HG02981 (cell line): ENCODE measurements around the gene SH2D3C.
"Not testable (repeated sequence)": the region's sequence is repeated elsewhere in the genome, so short reads cannot be mapped to it uniquely, and the experiment has no call there.

Experiments
- ATAC-seq: cut with Tn5 transposase; IDR thresholded peaks from one replicate; pipeline ENCODE4 v1.9.1; 2021; ENCODE audit warnings: mild to moderate bottlenecking, moderate library complexity; ENCODE audit not compliant: unreplicated experiment

The SH2D3C gene

GRCh38 chr9:127769101-127769500 is 9.4 kb downstream of the SH2D3C start:
- ATAC-seq, result no peak

- no peak for ATAC-seq
Observed at GRCh38 chr9:127768698-127769097, 9.8 kb downstream of the SH2D3C start.

- ATAC-seq, result no peak
Observed at GRCh38 chr9:127767909-127768331, 10.5 kb downstream of the SH2D3C start.

GRCh38 chr9:127767410-127767809 is 11.1 kb downstream of the SH2D3C start:
- no peak for ATAC-seq

GRCh38 chr9:127765418-127765817 is 13.0 kb downstream of the SH2D3C start:
- ATAC-seq, result no peak

GRCh38 chr9:127763918-127764384 is 14.5 kb downstream of the SH2D3C start:
- no peak for ATAC-seq

- ATAC-seq, result no peak
Observed at GRCh38 chr9:127762111-127762676, 16.3 kb downstream of the SH2D3C start.

- ATAC-seq, result no peak
Observed at GRCh38 chr9:127761491-127761956, 16.9 kb downstream of the SH2D3C start.

GRCh38 chr9:127761061-127761460 is 17.4 kb downstream of the SH2D3C start:
- ATAC-seq, result no peak

GRCh38 chr9:127758843-127759242 is 19.6 kb downstream of the SH2D3C start:
- no peak for ATAC-seq

GRCh38 chr9:127756776-127757175 is 21.7 kb downstream of the SH2D3C start:
- not testable (repeated sequence) for ATAC-seq

GRCh38 chr9:127756233-127756632 is 22.2 kb downstream of the SH2D3C start:
- no peak for ATAC-seq

GRCh38 chr9:127755061-127756060 is 23.1 kb downstream of the SH2D3C start:
- no peak for ATAC-seq

GRCh38 chr9:127754099-127755060 is 24.1 kb downstream of the SH2D3C start:
- no peak for ATAC-seq

- ATAC-seq, result no peak
Observed at GRCh38 chr9:127753622-127754021, 24.8 kb downstream of the SH2D3C start.

GRCh38 chr9:127753148-127753547 is 25.3 kb downstream of the SH2D3C start:
- ATAC-seq, result no peak

GRCh38 chr9:127751269-127752054 is 27.0 kb downstream of the SH2D3C start:
- ATAC-seq, result no peak

GRCh38 chr9:127749090-127749787 is 29.2 kb downstream of the SH2D3C start:
- no peak for ATAC-seq

GRCh38 chr9:127746959-127747569 is 31.4 kb downstream of the SH2D3C start:
- ATAC-seq, result no peak
